GM12878 (cell line): ENCODE measurements around the gene PHACTR3.

Source experiments
- FOS ChIP-seq: IDR thresholded peaks from 3 replicates; pipeline ENCODE4 v1.6.1; 2011; ENCODE audit warnings: borderline replicate concordance; ENCODE audit not compliant: insufficient read length; ENCODE audit errors: extremely low read depth
- FOXK2 ChIP-seq: fragments of 450-650 bp; IDR thresholded peaks from 2 replicates; pipeline ENCODE4 v1.6.1; 2017; ENCODE audit warnings: mild to moderate bottlenecking, moderate library complexity
- POLR2A ChIP-seq: IDR thresholded peaks from 2 replicates; pipeline ENCODE4 v1.6.1; 2011; ENCODE audit warnings: low read depth, mild to moderate bottlenecking, low read length
- TF ChIP-seq, protein P1 (sequence below): IDR thresholded peaks from 2 replicates; pipeline ENCODE4 v1.6.1; 2012; ENCODE audit warnings: low read depth, low read length, improper control_type of control experiment

DNA sequence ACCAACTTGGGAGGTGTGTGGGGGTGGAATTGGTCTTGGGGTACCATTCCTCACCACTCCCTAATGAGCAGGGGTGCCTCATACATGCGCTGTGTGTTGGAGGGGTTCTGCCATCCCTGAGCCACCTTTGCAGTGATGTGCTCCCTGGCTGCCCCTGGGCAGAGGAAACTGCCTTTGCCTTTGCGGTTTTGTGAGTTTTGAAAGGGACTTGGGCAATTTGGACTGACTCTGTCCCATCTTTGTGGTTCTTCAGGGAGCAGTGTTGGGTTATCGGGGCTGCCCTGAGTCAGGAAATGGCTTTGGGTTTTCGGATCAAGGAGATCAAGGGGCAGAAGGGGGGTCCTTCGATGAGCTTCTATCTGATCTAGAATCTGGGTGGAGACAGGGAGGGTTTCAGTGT, 3.9 kb upstream of the PHACTR3 start:
- TF ChIP-seq, protein P1, sequence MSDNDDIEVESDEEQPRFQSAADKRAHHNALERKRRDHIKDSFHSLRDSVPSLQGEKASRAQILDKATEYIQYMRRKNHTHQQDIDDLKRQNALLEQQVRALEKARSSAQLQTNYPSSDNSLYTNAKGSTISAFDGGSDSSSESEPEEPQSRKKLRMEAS = no peak
- TF ChIP-seq POLR2A (no peak), FOXK2 (no peak), FOS (no peak)
